Neuronal stem cell (in vitro differentiated cells): ENCODE measurements around the gene DPP6.
A peak's percentile ranks its signal among the peaks of the same experiment; 100 is the strongest.

Source experiments
- DNase-seq: peaks from one replicate; pipeline ENCODE4 v3.0.0-alpha.2; 2013; ENCODE audit warnings: low spot score
- H2AFZ ChIP-seq: one replicate; pipeline ENCODE4 v1.6.1; 2013; ENCODE audit warnings: mild to moderate bottlenecking, low read length, inconsistent platforms
- H2AK5ac ChIP-seq: 2 replicates; pipeline ENCODE4 v1.6.1; 2013; ENCODE audit warnings: low read depth, mild to moderate bottlenecking, inconsistent platforms, low read length, moderate library complexity, mixed read lengths
- H2BK120ac ChIP-seq: 2 replicates; pipeline ENCODE4 v1.6.1; 2013; ENCODE audit warnings: low read depth, mild to moderate bottlenecking, inconsistent platforms, low read length, moderate library complexity, mixed read lengths
- H2BK12ac ChIP-seq: one replicate; pipeline ENCODE4 v1.6.1; 2013; ENCODE audit warnings: low read length, inconsistent platforms
- H2BK15ac ChIP-seq: 2 replicates; pipeline ENCODE4 v1.6.1; 2013; ENCODE audit warnings: mild to moderate bottlenecking, low read length, inconsistent platforms, mixed read lengths
- H2BK5ac ChIP-seq: one replicate; pipeline ENCODE4 v1.6.1; 2013; ENCODE audit warnings: inconsistent platforms, mild to moderate bottlenecking, low read length, moderate library complexity
- H3K14ac ChIP-seq: one replicate; pipeline ENCODE4 v1.6.1; 2013; ENCODE audit warnings: low read length, inconsistent platforms
- H3K18ac ChIP-seq: 2 replicates; pipeline ENCODE4 v1.6.1; 2013; ENCODE audit warnings: low read length, inconsistent platforms
- H3K23ac ChIP-seq: 2 replicates; pipeline ENCODE4 v1.6.1; 2013; ENCODE audit warnings: low read depth, mild to moderate bottlenecking, mixed read lengths, low read length, inconsistent platforms; ENCODE audit not compliant: poor library complexity
- H3K27ac ChIP-seq: replicated peaks from 3 replicates; pipeline ENCODE4 v1.5.1; 2013; ENCODE audit warnings: low read length, inconsistent platforms
- H3K27me3 ChIP-seq, 3 experiments: 2 replicates each; pipeline ENCODE4 v1.6.1; 2013; ENCODE audit warnings: low read length in 3 of 3, mild to moderate bottlenecking in 2 of 3, inconsistent platforms in 1 of 3, low read depth in 1 of 3, mixed read lengths in 1 of 3, moderate library complexity in 1 of 3; ENCODE audit not compliant: control insufficient read depth in 3 of 3, insufficient read depth in 3 of 3
- H3K36me3 ChIP-seq, 2 donors: replicated peaks in 1 of 2; 2 replicates each; pipeline ENCODE4 v1.6.1; 2013; ENCODE audit warnings: low read length in 2 of 2; ENCODE audit not compliant: control insufficient read depth in 2 of 2, insufficient read depth in 2 of 2
- H3K4ac ChIP-seq: 2 replicates; pipeline ENCODE4 v1.6.1; 2013; ENCODE audit warnings: inconsistent platforms, mild to moderate bottlenecking, low read length, moderate library complexity
- H3K4me1 ChIP-seq, 2 donors: 1 replicate in 1 of 2; 2 replicates in 1 of 2; pipeline ENCODE4 v1.6.1; 2013; ENCODE audit warnings: low read length in 2 of 2, low read depth in 1 of 2; ENCODE audit not compliant: control insufficient read depth in 2 of 2, insufficient read depth in 1 of 2
- H3K4me2 ChIP-seq: one replicate; pipeline ENCODE4 v1.6.1; 2013; ENCODE audit warnings: mild to moderate bottlenecking, low read length, inconsistent platforms; ENCODE audit not compliant: insufficient read depth, poor library complexity, severe bottlenecking
- H3K4me3 ChIP-seq, 2 donors: 2 replicates each; pipeline ENCODE4 v1.5.1; 2013; ENCODE audit warnings: low read length in 2 of 2, mild to moderate bottlenecking in 2 of 2, inconsistent platforms in 1 of 2, moderate library complexity in 1 of 2
- H3K79me1 ChIP-seq: one replicate; pipeline ENCODE4 v1.6.1; 2013; ENCODE audit warnings: low read depth, mild to moderate bottlenecking, inconsistent platforms, low read length, moderate library complexity
- H3K9ac ChIP-seq: one replicate; pipeline ENCODE4 v1.6.1; 2013; ENCODE audit warnings: mild to moderate bottlenecking, low read depth, low read length, inconsistent platforms; ENCODE audit not compliant: poor library complexity
- H3K9me3 ChIP-seq, 2 donors: replicated peaks in 1 of 2; 2 replicates each; pipeline versions ENCODE3 to v1.6.1; 2013; ENCODE audit warnings: low read length in 2 of 2, mild to moderate bottlenecking in 2 of 2, inconsistent platforms in 1 of 2, low read depth in 1 of 2, mixed read lengths in 1 of 2, moderate library complexity in 1 of 2; ENCODE audit not compliant: control insufficient read depth in 2 of 2, insufficient read depth in 1 of 2
- H4K8ac ChIP-seq: one replicate; pipeline ENCODE4 v1.6.1; 2013; ENCODE audit warnings: low read depth, mild to moderate bottlenecking, inconsistent platforms, low read length, moderate library complexity
- H4K91ac ChIP-seq: one replicate; pipeline ENCODE4 v1.6.1; 2013; ENCODE audit warnings: low read length, low read depth, mild to moderate bottlenecking, inconsistent platforms; ENCODE audit not compliant: poor library complexity
- WGBS, 2 donors: extraction: QIAGEN DNeasy Blood & Tissue Kit; methylation state at CpG; one replicate each; pipeline ENCODE4 v1.1.7; 2013; ENCODE audit warnings: missing lambda C conversion rate in 2 of 2, mixed read lengths in 1 of 2; ENCODE audit not compliant: insufficient read length in 2 of 2, insufficient replicate concordance in 1 of 2; ENCODE audit errors: extremely low coverage in 2 of 2; 5-methylcytosine and 5-hydroxymethylcytosine counted together

The DPP6 gene

DNA sequence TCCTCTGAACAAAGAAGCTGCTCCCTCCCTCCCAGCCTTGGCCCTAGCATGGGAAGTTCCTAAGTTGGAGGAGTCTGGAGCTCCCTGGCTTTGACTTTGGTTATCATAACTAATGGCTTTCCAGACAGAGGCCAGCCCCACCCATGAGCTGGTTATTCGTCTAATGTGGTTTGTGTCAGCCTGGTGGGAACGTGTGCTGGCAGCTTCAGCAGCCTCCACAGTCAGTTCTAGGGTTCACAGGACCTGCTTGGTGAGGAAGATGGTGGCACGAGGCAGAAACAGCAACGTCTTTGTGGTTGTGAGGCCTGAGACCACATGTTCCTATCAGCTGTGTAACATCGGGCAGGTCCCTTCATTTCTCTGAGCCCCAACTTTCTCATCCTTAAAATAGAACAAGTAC, 847.7 kb downstream of the DPP6 start:
- no peak overlapping the region for H3K23ac ChIP-seq
- no peaks in the 10 kb centered on the region for H3K79me1 ChIP-seq
- no peak overlapping the region for H2BK15ac ChIP-seq
- no peak overlapping the region for H3K4me3 ChIP-seq
- peaks cover 0 to 6% (median 0%) of the 10 kb centered on the region in 3 experiments for H3K27me3 ChIP-seq
- no peak overlapping the region for H4K8ac ChIP-seq
- WGBS, 2 donors, result no CpG with 5 or more reads among the region's 5 CpGs
- H3K4ac ChIP-seq, result no peak overlapping the region
- H3K4me1 ChIP-seq, result peaks cover 0 to 9% of the 10 kb centered on the region in 2 donors
- H2AK5ac ChIP-seq, result no peak overlapping the region
- no peak overlapping the region for H3K9ac ChIP-seq
- no peaks in the 10 kb centered on the region for H3K36me3 ChIP-seq
- no peak overlapping the region for H2BK12ac ChIP-seq
- no peaks in the 10 kb centered on the region for H3K9me3 ChIP-seq
- H2BK5ac ChIP-seq, result no peak overlapping the region
- no peak overlapping the region for H3K27ac ChIP-seq
- no peak for DNase-seq
- no peak overlapping the region for H3K18ac ChIP-seq
- no peak overlapping the region for H4K91ac ChIP-seq
- no peak overlapping the region for H2AFZ ChIP-seq
- no peak overlapping the region for H3K4me2 ChIP-seq
- no peak overlapping the region for H3K14ac ChIP-seq
- H2BK120ac ChIP-seq, result no peak overlapping the region

DNA sequence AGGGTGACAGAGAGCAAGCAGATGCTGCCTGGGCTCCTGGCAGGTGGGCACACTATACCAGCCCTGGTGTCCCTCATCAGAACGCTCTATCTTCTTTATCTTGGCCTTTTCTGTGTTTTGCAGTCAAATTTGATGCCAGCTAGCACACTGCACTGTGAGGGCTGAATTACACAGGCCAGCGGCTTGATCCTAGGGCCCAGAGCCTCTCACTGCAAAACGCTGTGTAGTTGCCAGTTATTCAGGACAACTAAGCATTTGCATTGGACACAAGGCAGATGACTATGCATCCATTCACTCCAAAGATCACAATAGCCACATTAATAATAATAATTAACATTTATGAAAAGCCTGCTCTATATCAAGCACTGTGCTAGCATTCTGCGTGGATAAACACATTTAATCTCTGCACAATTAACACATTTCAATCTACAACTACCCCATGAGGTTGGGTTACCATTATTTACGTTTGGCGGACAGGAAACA, 850.4 kb downstream of the DPP6 start:
- no peak overlapping the region for H3K4me3 ChIP-seq
- H2BK15ac ChIP-seq, result no peak overlapping the region

GRCh38 chr7:154903083-154903731, 851.0 kb downstream of the DPP6 start:
- Histone ChIP-seq H3K79me1 (no peaks in the 10 kb centered on the region), H3K18ac (peak overlapping the region; percentile 84), H3K27ac (no peak overlapping the region), H4K8ac (no peak overlapping the region), H3K4me2 (no peak overlapping the region), H2AK5ac (peak overlapping the region; percentile 95), H3K14ac (no peak overlapping the region), H3K4me1 (peaks cover 0 to 9% of the 10 kb centered on the region in 2 donors), H2BK12ac (no peak overlapping the region), H2BK5ac (no peak overlapping the region), H2AFZ (no peak overlapping the region), H3K9me3 (peaks cover 0 to 4% of the 10 kb centered on the region in 2 donors), H3K4me3 (no peak overlapping the region), H2BK15ac (peak overlapping the region; percentile 62), H4K91ac (peak overlapping the region; percentile 91), H3K36me3 (no peaks in the 10 kb centered on the region), H3K23ac (no peak overlapping the region), H3K4ac (no peak overlapping the region), H3K27me3 (peaks cover 0 to 3% (median 0%) of the 10 kb centered on the region in 3 experiments), H2BK120ac (no peak overlapping the region), H3K9ac (no peak overlapping the region)
- DNase-seq, result no peak
- no CpG with 5 or more reads among the region's 14 CpGs for WGBS, 2 donors

More for the DNA sequence above, 850.4 kb downstream of the DPP6 start:
- no peaks in the 10 kb centered on the region for H3K36me3 ChIP-seq
- no peak overlapping the region for H3K18ac ChIP-seq
- peaks cover 0 to 2% of the 10 kb centered on the region in 2 donors for H3K9me3 ChIP-seq
- H3K27me3 ChIP-seq, result peaks cover 0 to 3% (median 0%) of the 10 kb centered on the region in 3 experiments
- H2BK5ac ChIP-seq, result no peak overlapping the region
- no peak overlapping the region for H3K9ac ChIP-seq
- H4K91ac ChIP-seq, result no peak overlapping the region
- H3K4me2 ChIP-seq, result no peak overlapping the region
- H2AFZ ChIP-seq, result no peak overlapping the region
- H2AK5ac ChIP-seq, result no peak overlapping the region
- WGBS, 2 donors, result no CpG with 5 or more reads among the region's 6 CpGs
- DNase-seq, result no peak
- no peak overlapping the region for H4K8ac ChIP-seq
- H3K79me1 ChIP-seq, result no peaks in the 10 kb centered on the region
- H3K4ac ChIP-seq, result no peak overlapping the region
- H2BK12ac ChIP-seq, result no peak overlapping the region
- no peak overlapping the region for H2BK120ac ChIP-seq
- H3K14ac ChIP-seq, result no peak overlapping the region
- H3K27ac ChIP-seq, result no peak overlapping the region
- H3K4me1 ChIP-seq, result peaks cover 0 to 9% of the 10 kb centered on the region in 2 donors
- H3K23ac ChIP-seq, result no peak overlapping the region

- DNase-seq, result no peak
- H3K36me3 ChIP-seq, result no peaks in the 10 kb centered on the region
- H3K4ac ChIP-seq, result no peak overlapping the region
- H2BK5ac ChIP-seq, result no peak overlapping the region
- H3K14ac ChIP-seq, result no peak overlapping the region
- H3K27me3 ChIP-seq, result no peaks in the 10 kb centered on the region
- no CpG with 5 or more reads among the region's 8 CpGs for WGBS, 2 donors
- H2BK120ac ChIP-seq, result no peak overlapping the region
- no peak overlapping the region for H3K27ac ChIP-seq
- H2AK5ac ChIP-seq, result no peak overlapping the region
- H3K79me1 ChIP-seq, result no peaks in the 10 kb centered on the region
- no peak overlapping the region for H2BK15ac ChIP-seq
- H2AFZ ChIP-seq, result peak overlapping the region; percentile 17
- H3K9ac ChIP-seq, result no peak overlapping the region
- no peak overlapping the region for H3K4me3 ChIP-seq
- no peak overlapping the region for H2BK12ac ChIP-seq
- H3K4me1 ChIP-seq, result peaks cover 0 to 9% of the 10 kb centered on the region in 2 donors
- H3K4me2 ChIP-seq, result no peak overlapping the region
- H4K91ac ChIP-seq, result no peak overlapping the region
- H3K9me3 ChIP-seq, result peaks cover 0 to 4% of the 10 kb centered on the region in 2 donors
- H3K23ac ChIP-seq, result no peak overlapping the region
- H3K18ac ChIP-seq, result peak overlapping the region; percentile 46
- H4K8ac ChIP-seq, result no peak overlapping the region
Measured at GRCh38 chr7:154905146-154905545, 852.9 kb downstream of the DPP6 start.
